Spleen (tissue), 7 donors: ENCODE results near the gene DVL1.

Experiments
- POLR2A ChIP-seq, 3 donors: fragments of 450-650 bp; IDR thresholded peaks; one replicate each; pipeline ENCODE4 v1.5.1; 2017; ENCODE audit warnings: antibody characterized with exemption in 3 of 3, mild to moderate bottlenecking in 1 of 3
- TF ChIP-seq, protein P1 (sequence below), 11 experiments: fragments of 200-600 bp in 7 of 11; fragments of 450-650 bp in 4 of 11; sonication (generic) in 4 of 11; IDR thresholded peaks in 8 of 11; conservative IDR thresholded peaks in 3 of 11; 1 replicate in 7 of 11; 2 replicates in 4 of 11; pipeline versions ENCODE4 v1.4.0 to v1.8.0; 2016 to 2021; ENCODE audit warnings: antibody characterized with exemption in 11 of 11, inconsistent platforms in 4 of 11, mild to moderate bottlenecking in 1 of 11
- donor health status: DM: no; HTN: no; CAD: no; lungs with moderate emphysema.
- donor health status: DM: no; HTN: no; CAD: no.
- donor health status: DM: no; HTN: no; CAD: no.

- TF ChIP-seq, protein P1, sequence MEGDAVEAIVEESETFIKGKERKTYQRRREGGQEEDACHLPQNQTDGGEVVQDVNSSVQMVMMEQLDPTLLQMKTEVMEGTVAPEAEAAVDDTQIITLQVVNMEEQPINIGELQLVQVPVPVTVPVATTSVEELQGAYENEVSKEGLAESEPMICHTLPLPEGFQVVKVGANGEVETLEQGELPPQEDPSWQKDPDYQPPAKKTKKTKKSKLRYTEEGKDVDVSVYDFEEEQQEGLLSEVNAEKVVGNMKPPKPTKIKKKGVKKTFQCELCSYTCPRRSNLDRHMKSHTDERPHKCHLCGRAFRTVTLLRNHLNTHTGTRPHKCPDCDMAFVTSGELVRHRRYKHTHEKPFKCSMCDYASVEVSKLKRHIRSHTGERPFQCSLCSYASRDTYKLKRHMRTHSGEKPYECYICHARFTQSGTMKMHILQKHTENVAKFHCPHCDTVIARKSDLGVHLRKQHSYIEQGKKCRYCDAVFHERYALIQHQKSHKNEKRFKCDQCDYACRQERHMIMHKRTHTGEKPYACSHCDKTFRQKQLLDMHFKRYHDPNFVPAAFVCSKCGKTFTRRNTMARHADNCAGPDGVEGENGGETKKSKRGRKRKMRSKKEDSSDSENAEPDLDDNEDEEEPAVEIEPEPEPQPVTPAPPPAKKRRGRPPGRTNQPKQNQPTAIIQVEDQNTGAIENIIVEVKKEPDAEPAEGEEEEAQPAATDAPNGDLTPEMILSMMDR (IDR thresholded peaks at IDR 0.05 in 8 of 11, conservative IDR thresholded peaks at IDR 0.05 in 3 of 11) = no peak
- TF ChIP-seq POLR2A (IDR thresholded peaks at IDR 0.05) = no peak
Measured at GRCh38 chr1:1367315-1367714, 18.1 kb upstream of the DVL1 start.
